ENCODE measurements around the gene SLC66A1.

DNA sequence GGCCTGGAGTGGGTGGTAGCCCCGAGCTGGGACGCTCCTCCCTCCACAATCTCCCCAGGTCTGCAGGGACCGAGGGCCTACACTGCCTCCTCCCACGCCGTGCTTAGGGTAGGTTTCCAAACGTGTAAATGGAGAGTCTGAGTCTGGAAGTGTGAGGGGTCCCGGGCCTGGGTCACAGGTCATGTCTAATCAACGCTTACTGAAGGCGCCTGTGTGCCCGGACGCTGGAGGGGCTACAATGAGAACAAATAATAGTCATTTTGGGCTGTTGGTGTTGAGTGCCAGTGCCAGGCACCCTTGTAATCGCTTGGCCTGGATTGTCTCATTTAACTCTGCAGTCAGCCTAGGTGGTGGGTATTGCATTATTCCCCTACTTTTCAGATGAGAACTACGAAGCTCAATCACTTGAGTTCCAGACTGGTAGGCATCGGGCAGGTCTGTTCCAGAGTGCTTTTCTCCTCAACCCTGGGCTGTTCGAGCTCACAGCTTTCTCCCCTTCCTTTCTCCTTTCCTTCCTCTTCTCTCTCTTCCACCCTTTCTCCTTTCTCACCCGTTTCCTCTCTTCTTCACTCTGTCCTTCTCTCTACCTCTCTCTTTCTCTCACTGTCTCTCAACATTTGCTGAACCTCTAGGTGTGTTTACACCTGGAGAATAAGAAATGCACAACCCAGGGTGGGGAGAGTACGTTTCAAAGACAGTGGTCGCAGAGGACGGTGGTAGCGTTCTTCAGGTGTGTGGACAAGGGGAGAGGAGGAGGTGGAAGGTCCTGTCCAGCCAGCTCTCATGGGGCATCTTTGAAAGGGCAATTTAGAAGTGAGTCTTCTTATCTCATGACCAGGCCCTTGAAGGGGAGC lies 883 bp downstream of the SLC66A1 start:
- TF ChIP-seq, protein P1, sequence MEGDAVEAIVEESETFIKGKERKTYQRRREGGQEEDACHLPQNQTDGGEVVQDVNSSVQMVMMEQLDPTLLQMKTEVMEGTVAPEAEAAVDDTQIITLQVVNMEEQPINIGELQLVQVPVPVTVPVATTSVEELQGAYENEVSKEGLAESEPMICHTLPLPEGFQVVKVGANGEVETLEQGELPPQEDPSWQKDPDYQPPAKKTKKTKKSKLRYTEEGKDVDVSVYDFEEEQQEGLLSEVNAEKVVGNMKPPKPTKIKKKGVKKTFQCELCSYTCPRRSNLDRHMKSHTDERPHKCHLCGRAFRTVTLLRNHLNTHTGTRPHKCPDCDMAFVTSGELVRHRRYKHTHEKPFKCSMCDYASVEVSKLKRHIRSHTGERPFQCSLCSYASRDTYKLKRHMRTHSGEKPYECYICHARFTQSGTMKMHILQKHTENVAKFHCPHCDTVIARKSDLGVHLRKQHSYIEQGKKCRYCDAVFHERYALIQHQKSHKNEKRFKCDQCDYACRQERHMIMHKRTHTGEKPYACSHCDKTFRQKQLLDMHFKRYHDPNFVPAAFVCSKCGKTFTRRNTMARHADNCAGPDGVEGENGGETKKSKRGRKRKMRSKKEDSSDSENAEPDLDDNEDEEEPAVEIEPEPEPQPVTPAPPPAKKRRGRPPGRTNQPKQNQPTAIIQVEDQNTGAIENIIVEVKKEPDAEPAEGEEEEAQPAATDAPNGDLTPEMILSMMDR (IDR thresholded peaks at IDR 0.05): no peak
- TF ChIP-seq POLR2A (IDR thresholded peaks at IDR 0.05): no peak
- no peak for TF ChIP-seq POLR2AphosphoS5 (IDR thresholded peaks at IDR 0.05)
- no peak for TF ChIP-seq EP300 (IDR thresholded peaks at IDR 0.05)

Measured in suprapubic skin (tissue), 4 donors.